Islet precursor cell (in vitro differentiated cells): ENCODE measurements around the gene RGS3.

Source experiments
- DNase-seq: peaks from one replicate; pipeline ENCODE4 v3.0.0-alpha.2; 2018

The RGS3 gene

DNA sequence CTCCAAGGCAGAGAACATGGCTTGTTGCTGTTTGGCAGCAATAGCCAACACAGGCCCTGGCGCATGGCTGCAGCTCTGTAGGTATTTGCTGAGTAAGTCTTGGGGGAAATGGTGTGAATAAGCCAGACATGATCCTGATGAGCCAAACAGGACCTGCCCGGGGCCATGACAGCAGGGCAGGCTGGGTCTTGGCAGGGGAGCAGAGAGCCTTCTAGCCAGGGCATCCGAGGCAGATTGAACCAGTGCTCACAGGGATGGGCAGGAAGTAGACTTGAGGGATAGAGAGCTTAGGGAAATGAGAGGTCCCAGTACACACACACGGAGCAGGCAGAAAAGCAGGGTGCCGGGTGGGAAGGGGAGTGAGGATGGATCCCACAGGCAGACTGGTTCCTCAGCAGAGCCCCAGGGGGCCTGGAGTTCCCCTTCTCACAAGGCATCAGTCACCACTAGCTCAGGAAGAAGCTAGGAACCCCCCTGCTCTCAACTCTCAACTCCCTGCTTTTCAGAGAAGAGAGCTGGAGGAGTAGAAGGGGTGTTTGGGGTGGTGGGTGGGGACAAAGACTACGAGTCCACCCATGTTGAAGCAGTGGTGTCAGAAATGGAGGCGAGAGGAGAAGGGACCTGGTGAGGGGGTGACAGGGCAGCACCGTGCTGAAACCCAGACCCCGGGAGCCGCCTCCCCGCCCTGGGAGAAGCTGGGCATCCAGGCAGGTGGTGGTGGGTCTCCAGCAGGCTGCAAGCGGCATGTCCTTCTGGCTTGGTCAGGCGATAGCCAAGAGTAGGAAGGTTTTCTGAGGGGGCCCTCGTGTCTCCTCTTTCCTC, 111.1 kb downstream of the RGS3 start:
- DNase-seq, result peak; percentile 54

DNA sequence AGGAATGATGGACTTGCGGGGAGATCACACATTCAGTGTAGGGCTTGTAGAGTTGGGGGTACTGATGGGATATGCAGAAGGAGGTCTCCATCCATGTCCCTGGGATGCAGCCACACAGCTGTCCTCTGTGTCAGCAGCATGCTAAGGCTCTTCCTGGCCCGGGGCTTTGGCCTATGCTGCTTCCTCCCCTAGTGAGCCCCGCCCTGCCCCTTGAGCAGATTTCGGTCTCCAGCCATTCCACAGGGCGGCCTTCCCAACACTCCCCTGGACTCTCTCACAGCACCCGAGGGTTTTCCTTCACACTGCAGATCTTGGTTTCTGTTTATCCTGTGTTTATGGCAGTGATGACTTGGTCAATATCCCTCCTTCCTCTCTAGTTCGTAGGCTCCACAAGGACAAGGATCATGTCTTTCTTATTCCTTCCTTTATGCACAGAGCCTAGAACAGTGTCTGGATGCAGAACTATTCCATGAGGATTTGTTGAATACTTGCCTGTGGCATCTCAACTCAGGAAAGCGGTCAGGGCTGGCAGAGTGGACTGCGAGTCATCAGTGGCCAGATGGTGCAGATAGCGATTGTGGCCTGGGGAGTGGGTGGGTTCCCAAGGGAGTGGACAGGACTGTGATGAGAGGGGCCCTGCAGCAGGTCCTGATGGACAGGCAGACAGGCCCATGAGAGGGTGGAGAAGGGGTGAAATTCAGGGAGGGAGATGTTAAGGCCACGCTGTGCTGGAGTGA, 114.2 kb downstream of the RGS3 start:
- DNase-seq, result peak; percentile 90

DNA sequence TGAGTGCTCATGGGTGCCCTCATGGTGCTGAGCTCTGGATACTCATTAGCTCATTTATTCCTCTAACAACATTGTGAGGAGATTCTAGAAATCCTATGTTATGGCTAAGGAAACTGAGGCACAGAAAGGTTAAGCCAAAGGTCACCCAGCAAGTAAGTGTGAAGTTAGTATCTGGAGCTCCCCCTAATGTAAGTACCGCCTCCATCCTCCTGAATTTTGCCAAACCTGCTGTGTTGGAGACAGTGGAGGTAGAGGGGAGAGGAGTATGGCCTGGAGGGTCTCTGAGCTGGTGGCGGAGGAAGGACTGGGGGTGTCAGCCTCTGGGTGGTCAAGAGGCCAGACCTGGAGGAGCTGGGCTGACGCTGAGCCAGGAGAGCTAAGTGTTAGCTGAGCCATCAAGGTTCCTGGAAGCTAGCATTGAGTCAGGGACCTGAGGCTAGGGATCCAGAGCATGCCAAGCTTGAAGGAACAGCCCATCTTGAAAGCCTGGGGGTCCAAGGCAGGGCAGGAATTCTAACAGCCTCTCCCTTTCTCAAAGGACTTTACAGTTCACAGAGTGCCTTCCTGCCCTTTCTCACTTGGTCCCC, 114.8 kb downstream of the RGS3 start:
- DNase-seq, result no peak

GRCh38 chr9:113578882-113579282, 115.4 kb downstream of the RGS3 start:
- peak; percentile 96 for DNase-seq

- DNase-seq, result no peak
These were observed 115.9 kb downstream of the RGS3 start for GRCh38 chr9:113579283-113580040.

- no peak for DNase-seq
These were observed 116.8 kb downstream of the RGS3 start for GRCh38 chr9:113580041-113580953.

- no peak for DNase-seq
These were observed 117.4 kb downstream of the RGS3 start for GRCh38 chr9:113580954-113581311.

DNA sequence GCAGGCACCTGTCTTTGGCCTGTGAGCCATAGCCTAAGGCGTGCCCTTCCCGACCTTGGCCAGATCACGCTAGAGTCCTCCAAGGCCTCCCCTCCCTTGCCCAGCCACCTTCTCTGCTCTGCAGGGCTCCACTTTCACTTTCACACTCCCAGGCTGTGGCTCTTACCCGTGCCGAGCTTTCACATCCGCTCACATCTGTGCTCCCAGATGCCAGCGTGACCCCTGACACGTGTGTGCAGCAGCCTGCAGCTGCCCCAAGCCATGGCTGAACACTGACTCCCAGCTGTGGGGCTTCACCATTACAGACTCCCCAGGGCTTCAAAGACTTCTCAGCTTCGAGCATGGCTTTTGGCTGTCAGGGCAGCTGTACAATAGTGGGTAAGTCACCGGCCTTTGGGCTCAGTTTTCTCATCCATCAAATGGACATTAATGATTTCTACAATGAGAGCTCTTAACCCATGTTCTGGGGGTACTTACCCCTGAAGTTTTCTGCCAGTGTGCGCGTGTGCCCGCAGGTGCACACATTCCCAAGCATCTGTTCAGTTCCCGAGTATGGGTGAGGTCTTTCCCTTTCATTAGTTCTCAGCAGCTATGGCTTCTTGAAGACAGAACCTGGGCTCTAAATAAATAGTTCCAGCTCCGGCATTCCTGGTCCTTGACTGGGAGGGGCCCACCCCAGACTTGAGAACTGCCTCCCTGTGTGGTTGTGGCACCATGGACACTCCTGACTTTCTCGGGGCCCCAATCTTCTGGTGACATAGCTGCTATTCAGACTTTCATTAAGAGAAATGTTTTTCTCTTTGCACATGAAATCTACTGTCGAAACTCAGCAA, 118.6 kb downstream of the RGS3 start:
- no peak for DNase-seq

- DNase-seq, result no peak
These were observed 119.2 kb downstream of the RGS3 start for GRCh38 chr9:113582698-113583200.

DNA sequence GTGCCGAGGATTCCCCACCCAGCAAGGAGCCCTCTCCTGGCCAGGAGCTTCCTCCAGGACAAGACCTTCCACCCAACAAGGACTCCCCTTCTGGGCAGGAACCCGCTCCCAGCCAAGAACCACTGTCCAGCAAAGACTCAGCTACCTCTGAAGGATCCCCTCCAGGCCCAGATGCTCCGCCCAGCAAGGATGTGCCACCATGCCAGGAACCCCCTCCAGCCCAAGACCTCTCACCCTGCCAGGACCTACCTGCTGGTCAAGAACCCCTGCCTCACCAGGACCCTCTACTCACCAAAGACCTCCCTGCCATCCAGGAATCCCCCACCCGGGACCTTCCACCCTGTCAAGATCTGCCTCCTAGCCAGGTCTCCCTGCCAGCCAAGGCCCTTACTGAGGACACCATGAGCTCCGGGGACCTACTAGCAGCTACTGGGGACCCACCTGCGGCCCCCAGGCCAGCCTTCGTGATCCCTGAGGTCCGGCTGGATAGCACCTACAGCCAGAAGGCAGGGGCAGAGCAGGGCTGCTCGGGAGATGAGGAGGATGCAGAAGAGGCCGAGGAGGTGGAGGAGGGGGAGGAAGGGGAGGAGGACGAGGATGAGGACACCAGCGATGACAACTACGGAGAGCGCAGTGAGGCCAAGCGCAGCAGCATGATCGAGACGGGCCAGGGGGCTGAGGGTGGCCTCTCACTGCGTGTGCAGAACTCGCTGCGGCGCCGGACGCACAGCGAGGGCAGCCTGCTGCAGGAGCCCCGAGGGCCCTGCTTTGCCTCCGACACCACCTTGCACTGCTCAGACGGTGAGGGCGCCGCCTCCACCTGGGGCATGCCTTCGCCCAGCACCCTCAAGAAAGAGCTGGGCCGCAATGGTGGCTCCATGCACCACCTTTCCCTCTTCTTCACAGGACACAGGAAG, 120.2 kb downstream of the RGS3 start:
- DNase-seq, result no peak

DNA sequence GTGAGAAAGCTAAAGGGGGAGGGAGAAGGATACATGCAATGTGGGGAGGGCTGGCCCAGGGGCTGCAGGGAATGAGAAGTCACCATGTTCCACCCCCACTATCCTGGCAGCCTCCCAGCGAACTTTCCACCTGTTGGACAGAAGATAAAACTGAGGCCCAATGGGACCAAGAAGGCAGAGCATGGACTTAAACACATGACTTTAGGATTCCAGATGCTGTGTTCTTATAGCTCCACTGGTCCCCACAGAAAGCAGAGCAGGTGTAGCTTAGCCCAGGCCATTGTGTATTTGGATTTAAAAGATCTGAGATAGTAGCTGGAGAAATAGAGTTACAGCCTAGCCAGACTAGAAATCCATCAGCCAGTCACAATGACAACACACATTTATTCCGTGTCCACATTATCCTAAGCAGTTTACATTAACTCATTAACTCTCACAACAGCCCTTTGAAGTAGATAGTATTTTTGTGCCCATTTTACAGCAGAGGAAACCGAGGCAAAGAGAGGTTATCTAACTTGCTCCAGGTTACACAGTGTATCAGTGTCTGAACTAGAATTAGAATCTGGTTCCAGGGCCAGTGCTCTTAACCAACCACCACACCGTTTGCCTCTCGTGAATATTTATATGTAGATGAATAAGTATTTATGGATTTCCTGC, 121.0 kb downstream of the RGS3 start:
- no peak for DNase-seq

GRCh38 chr9:113585085-113585442, 121.5 kb downstream of the RGS3 start:
- DNase-seq, result no peak

DNA sequence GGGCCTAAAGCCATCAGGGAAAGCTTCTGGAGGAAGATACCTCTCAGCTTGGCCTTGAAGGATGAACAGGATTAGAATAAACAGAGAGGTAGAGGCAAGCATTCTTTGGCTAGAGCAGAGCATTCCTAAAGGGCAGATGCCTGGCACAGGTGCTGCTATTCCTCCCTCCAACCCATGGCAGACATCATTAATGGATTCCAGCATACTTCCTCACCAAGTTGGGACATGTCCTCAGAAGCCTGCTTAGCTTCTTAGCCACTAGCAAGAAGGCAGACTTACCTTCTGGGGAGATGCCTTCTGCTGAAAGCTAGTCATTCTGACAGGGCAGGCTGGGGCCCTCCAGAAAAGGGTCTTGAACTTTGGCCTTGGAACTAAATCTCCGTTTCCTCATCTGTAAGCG, 122.0 kb downstream of the RGS3 start:
- no peak for DNase-seq

GRCh38 chr9:113587471-113588031, 124.0 kb downstream of the RGS3 start:
- DNase-seq, result peak; percentile 86

- DNase-seq, result no peak
These were observed 124.8 kb downstream of the RGS3 start for GRCh38 chr9:113588242-113588810.

GRCh38 chr9:113588936-113589335, 125.4 kb downstream of the RGS3 start:
- DNase-seq, result no peak

GRCh38 chr9:113589407-113589806, 125.9 kb downstream of the RGS3 start:
- DNase-seq, result no peak

DNA sequence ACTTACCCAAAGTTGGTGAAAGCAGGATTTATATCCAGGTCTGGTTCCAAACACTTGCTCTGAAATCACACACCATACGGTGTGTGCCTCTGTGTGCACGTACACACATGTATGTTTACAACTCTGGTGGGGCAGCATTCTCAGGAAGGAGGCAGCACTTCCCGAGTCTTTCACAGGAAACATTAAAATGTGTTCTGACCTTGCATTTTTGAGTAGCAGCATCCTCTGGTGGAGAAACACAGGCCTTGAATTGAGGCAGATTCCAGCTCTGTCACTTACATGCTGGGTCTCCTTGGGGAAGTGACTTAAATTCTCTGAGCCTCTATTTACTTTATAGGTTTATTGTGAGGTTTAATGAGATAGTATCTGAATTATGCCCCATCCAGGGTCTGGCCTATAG, 126.4 kb downstream of the RGS3 start:
- DNase-seq, result no peak

DNA sequence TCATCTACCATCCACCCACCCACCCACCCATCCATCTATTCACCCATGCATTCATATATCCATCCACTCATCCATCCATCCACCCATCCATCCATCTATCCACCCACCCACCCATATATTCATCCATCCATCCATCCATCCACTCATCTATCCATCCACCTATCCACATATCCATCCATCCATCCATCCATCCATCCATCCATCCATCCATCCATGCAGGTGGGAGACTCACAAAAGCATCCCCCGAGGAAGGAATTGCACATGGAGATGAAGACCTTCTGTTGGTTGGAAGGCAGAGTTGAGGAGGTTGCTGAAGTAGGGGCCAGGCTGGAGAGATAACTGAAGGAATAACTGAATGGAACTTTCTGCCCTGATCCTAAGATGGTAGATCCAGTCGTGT, 126.9 kb downstream of the RGS3 start:
- DNase-seq, result no peak
